NCI-H2029 treated with DMSO at 0.1 percent for 48 hours (cell line): ENCODE results near the gene FBXO46.
"Not testable (repeated sequence)": the region's sequence is repeated elsewhere in the genome, so short reads cannot be mapped to it uniquely, and the experiment has no call there.

ENCODE experiments used
- DNase-seq: peaks from one replicate; lab custom pipeline; 2025; lab: John Stamatoyannopoulos, UW

FBXO46 gene

GRCh38 chr19:45717983-45718650 lies 12.6 kb downstream of the FBXO46 start:
- DNase-seq: no peak

- peak; percentile 99 for DNase-seq
Observed at GRCh38 chr19:45717131-45717982, 13.3 kb downstream of the FBXO46 start.

DNA sequence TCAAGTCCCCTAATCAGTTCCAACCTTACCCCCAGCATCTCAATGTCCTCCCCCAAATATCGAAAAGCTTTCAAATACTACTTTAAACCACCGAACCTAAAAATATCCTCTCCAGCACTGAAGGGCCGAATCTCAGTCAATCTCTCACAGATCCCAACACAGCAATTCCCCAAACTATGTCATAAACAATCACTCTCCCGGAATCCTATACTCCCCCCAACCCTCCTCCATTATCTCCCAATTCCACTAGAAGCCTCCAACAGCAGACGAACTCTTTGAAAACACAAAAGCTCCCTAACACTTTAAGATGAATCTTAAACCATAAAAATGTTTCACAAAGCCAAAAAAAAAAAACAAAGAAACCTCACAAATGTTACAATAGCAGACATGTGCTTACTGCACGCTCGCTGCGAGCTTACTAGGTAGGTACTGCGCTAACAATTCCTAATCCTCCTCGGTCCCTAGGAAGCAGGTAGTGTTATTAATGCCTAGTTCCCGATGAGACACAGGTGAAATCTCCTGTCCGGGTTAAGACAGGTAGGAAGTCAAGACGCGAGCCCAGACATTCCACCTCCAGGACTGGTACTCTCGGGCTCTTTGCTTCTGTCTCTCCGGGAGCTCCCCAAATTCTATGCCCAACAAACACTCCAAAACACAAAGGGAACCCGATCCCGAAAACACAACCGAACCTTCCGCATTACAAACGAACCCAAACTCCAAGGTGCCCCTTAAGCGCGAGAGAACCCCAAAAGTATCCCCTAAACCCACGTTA lies 14.2 kb downstream of the FBXO46 start:
- peak; percentile 20 for DNase-seq

GRCh38 chr19:45715139-45715538 lies 15.6 kb downstream of the FBXO46 start:
- no peak for DNase-seq

DNA sequence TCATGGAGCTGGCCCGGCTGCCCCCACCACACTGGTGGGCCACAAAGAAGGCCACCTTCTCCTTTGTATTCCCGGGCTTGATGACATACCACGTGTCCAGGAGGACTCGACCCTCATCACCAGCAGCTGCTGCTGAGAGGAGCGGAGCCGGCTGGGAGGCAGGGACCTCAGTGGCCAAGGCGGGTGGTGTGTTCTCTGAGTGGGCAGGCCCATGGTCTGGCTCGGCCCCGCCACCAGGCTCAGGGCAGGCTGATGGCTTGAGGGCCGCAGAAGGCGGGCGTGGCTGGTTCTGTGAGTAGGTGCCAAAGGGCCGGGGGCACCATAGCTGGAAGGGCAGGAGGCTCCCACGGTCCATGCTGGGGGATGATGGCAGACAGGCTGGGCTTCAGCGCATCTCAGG lies 17.6 kb downstream of the FBXO46 start:
- DNase-seq: no peak

GRCh38 chr19:45712699-45713067 lies 18.0 kb downstream of the FBXO46 start:
- DNase-seq: no peak

- no peak for DNase-seq
Observed at GRCh38 chr19:45711851-45712698, 18.6 kb downstream of the FBXO46 start.

DNA sequence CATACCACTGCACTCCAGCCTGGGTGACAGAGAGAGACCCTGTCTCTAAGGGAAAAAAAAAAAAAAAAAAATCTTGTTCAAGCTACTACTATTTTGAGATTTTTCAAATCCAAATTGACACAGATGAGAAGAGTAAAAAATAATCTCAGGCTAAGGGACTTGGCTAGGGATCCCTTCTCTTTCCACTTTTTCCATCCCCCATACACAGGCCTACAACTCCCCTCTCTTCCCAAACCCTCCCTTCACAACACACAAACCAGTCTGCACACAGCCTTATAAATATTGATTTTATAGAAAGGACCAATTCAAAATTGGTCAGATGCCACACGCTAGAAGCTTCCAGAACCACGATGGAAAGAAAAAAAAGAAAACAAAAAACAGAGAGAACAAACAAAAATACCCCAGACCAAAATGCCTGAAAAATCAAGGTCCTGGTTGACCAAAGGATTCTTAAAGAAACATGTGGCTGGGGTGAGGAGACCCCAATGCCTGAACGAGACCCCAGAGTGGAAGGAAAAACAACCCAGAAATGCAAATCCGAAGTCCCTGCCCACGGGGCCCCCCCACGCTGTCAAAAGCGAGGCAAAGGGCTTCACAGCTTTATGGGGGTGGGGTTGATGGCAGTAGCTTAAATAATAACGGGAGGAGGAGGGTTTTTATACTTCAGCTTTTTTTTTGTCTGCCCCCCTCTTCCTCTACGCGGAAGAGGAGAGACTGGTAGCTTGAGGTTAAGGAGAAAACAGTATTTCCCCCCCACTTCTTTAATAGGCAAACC lies 20.2 kb downstream of the FBXO46 start:
- DNase-seq: no peak

DNA sequence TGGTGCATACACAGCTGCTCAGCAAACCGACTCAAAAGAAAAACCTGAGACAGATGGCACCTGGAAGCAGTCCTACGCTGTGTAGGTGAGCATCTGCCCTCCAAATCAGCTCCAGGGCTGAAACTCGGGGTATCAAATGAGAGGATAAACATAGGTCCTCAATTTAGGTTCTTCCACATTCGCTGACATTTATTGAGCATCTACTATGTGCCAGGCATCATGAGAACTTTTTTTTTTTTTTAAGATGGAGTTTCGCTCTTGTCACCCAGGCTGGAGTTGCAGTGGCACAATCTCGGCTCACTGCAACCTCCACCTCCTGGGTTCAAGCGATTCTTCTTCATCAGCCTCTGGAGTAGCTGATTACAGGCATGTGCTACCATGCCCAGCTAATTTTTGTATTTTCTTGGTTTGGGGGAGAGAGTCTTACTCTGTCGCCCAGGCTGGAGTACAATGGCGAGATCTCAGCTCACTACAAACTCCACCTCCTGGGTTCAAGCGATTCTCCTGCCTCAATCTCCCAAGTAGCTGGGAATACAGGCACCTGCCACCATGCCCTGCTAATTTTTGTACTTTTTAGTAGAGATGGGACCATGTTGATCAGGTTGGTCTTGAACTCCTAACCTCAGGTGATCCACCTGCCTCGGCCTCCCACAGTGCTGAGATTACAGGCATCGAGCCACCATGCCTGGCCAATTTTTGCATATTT lies 24.8 kb downstream of the FBXO46 start:
- DNase-seq: no peak

DNA sequence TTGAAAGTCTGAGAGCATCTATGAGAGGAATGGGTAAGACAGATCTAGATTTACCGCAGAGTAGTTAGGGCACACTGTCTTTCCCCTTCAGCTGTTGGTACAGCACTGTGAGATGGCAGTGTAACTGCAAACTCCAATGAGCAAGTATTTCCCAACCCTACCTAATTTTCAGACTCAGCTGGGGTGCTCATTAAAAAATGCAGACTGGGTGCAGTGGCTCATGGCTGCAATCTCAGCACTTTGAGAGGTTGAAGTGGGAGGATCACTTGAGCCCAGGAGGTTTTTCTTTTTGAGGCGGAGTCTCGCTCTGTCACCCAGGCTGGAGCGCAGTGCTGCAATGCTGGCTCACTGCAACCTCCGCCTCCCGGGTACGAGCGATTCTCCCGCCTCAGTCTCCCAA lies 25.6 kb downstream of the FBXO46 start:
- no peak for DNase-seq

GRCh38 chr19:45701676-45702075 lies 29.0 kb downstream of the FBXO46 start:
- no peak for DNase-seq

DNA sequence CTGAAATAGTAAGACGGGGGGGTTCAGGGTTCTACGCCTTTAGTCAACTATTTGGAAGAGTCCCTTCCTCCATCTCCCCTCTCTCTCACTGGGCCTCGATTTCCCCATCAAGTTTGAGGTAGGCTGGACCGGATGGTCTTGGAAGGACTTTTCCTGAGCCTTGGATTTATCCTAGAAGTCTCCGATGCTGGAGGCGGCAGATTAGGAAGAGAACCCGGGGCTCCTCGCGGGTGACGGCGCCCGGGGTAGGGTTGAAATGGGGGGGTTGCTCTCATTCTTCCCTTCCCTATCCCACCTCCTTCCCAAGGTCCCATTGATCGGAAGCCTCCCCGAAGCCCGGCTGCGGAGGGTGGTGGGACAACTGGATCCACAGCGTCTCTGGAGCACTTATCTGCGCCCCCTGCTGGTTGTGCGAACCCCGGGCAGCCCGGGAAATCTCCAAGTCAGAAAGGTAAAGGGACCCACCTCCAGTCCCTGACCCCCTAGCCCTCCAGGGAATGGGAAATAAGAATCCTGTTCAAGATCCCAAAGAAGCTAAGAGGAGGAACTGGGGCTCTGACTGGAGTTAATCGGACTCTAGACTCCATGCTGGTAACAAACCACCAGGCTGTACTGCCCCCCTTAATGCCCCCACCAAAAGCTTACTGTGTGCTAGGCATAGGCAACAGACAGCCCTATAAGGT lies 37.4 kb downstream of the FBXO46 start:
- DNase-seq: peak; percentile 11

DNA sequence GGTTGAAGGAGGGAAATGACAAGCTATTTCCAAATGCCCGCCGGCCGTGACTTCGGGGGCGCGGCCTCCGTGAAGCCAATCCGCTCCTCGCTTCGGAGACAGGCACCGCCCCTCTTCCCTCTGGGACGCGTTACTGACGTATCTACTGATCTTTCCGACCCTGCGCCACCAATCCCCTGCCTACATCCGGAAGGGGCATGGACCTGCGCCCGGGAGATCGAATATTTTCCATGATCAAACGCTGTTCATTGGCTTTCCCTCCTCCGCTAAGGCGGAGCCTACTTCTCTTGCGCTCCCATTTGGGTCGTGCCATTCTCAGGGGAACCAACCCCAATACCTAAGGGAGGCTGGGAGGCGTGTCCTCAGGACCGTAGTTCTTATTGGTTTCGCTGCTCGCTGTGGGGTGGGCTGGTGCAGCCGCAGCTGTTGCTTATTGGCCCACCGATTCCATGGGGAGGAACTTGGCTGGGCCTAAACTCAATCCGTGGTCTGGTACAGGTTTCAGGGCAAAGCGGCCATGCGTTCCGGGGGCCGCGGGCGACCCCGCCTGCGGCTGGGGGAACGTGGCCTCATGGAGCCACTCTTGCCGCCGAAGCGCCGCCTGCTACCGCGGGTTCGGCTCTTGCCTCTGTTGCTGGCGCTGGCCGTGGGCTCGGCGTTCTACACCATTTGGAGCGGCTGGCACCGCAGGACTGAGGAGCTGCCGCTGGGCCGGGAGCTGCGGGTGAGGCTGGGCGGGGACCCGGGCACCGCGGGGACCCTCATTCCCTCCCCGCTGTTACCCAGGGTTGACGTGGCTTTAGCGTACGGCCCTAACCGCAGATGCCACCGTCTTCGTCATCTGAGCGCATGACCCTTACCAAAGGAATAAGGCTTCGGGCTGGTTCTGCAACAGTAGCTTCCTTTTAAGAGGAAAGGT lies 38.2 kb downstream of the FBXO46 start, which contains the start of gene QPCTL:
TSS of gene QPCTL (plus strand) at position 480 of the 919 bp plus-strand sequence. CDS start at position 518, 38 bp downstream.
- peak; percentile 98 for DNase-seq

DNA sequence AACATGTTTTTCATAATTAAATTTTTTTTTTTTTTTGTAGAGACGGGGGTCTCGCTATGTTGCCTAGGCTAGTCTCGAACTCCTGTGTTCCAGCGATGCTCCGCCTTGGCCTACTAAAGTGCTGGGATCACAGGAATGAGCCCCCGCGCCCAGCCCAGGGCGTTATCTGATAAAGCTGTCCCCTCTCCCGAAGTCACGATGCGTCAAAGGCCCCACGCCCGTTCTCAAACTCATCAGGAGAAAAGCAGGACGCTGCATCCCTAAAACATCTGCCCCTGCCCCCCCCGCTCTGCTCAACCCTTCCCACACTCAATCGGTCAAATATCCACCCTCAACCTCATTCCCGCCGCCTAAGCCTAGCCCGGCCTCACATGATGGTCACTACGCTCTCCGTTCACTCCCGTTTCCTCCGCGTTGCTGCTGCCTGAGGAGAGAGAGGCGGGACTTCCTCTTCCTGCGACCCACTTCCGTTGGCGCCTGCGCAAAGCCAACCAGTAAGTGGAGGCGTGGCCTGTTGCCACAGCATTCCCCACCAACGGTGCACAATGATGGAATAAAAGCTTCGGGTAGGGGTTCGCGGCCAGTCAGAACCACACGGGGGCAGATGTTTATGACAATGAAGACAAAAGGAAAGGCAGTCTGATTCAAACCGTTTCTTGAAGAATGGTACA lies 39.0 kb downstream of the FBXO46 start, which contains the start of gene SNRPD2:
TSS of gene SNRPD2 (minus strand) at position 438 of the 671 bp plus-strand sequence. CDS start at position 373, 65 bp downstream.
- peak; percentile 92 for DNase-seq

- no peak for DNase-seq
Observed at GRCh38 chr19:45687599-45687998, 43.1 kb downstream of the FBXO46 start.

DNA sequence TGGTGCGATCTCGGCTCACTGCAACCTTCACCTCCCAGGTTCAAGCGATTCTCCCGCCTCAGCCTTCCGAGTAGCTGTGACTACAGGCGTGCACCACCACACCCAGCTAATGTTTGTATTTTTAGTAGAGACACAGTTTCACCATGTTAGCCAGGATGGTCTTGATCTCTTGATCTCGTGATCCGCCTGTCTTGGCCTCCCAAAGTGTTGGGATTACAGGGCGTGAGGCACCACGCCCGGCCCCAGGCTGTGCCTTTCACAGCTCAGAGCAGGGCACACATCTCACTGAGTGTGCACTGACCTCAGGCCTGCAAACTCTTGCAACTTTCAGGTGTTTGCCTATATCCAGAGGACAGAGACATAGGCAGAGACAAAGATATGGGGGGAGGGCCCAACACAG lies 45.7 kb downstream of the FBXO46 start:
- not testable (repeated sequence) for DNase-seq

GRCh38 chr19:45682908-45683307 lies 47.8 kb downstream of the FBXO46 start:
- no peak for DNase-seq

DNA sequence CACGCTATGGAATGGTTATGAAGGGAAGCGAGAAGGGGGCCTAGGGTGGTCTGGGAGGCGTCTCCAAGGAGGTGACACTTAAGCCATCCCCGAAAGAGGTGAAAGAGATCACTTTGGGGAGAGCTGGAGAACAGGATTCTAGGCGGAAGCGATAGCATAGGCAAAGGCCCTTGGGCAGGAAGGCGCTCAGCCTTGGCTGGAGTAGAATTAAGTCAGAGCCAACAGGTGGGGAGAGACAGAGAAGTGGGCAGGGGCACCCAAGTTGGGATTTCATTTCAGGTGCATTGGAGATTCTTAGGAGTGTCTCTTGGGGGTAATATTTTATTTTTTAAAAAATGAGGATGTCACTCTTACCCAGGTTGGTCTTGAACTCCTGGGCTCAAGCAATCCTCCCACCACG lies 48.6 kb downstream of the FBXO46 start:
- no peak for DNase-seq
